H9 (cell line): ENCODE measurements around the gene PTP4A2. TPM values are rescaled to one million over a fixed set of nuclear protein-coding genes. Genes with fewer than 3 reads are reported as not detected.

Experiments used
- DNase-seq: peaks from one replicate; pipeline ENCODE4 v3.0.0-alpha.2; 2017
- H2AFZ ChIP-seq: one replicate; pipeline ENCODE4 v1.6.1; 2013; ENCODE audit warnings: mild to moderate bottlenecking, low read length, control low read depth, moderate library complexity
- H2AK5ac ChIP-seq: 2 replicates; pipeline ENCODE4 v1.6.1; 2013; ENCODE audit warnings: low read length, control low read depth, mixed read lengths; ENCODE audit not compliant: insufficient read length
- H2BK120ac ChIP-seq: one replicate; pipeline ENCODE4 v1.6.1; 2013; ENCODE audit warnings: low read depth, mild to moderate bottlenecking, low read length, control low read depth, inconsistent platforms; ENCODE audit not compliant: poor library complexity, severe bottlenecking
- H2BK12ac ChIP-seq: 2 replicates; pipeline ENCODE4 v1.6.1; 2013; ENCODE audit warnings: low read length, control low read depth, mixed read lengths, low read depth; ENCODE audit not compliant: insufficient read length
- H2BK15ac ChIP-seq: 2 replicates; pipeline ENCODE4 v1.6.1; 2013; ENCODE audit warnings: low read depth, low read length, control low read depth
- H2BK20ac ChIP-seq: one replicate; pipeline ENCODE4 v1.6.1; 2013; ENCODE audit warnings: low read depth, mild to moderate bottlenecking, low read length, control low read depth, inconsistent platforms; ENCODE audit not compliant: poor library complexity, severe bottlenecking
- H2BK5ac ChIP-seq: 2 replicates; pipeline ENCODE4 v1.6.1; 2013; ENCODE audit warnings: low read length, control low read depth, mixed read lengths; ENCODE audit not compliant: insufficient read length
- H3K14ac ChIP-seq: 2 replicates; pipeline ENCODE4 v1.6.1; 2013; ENCODE audit warnings: low read length, control low read depth; ENCODE audit not compliant: insufficient read depth
- H3K18ac ChIP-seq: 2 replicates; pipeline ENCODE4 v1.6.1; 2013; ENCODE audit warnings: low read depth, mild to moderate bottlenecking, mixed read lengths, low read length, control low read depth; ENCODE audit not compliant: insufficient read length
- H3K23ac ChIP-seq: 2 replicates; pipeline ENCODE4 v1.6.1; 2013; ENCODE audit warnings: low read length, control low read depth, mixed read lengths, low read depth; ENCODE audit not compliant: insufficient read length
- H3K23me2 ChIP-seq: 2 replicates; pipeline ENCODE4 v1.6.1; 2013; ENCODE audit warnings: low read depth, mild to moderate bottlenecking, mixed read lengths, low read length, control low read depth; ENCODE audit not compliant: insufficient read length, poor library complexity, severe bottlenecking
- H3K27ac ChIP-seq: 2 replicates; pipeline ENCODE4 v1.5.1; 2013; ENCODE audit warnings: low read length, control low read depth, mixed read lengths, low read depth; ENCODE audit not compliant: insufficient read length
- H3K27me3 ChIP-seq: 2 replicates; pipeline ENCODE4 v1.6.1; 2013; ENCODE audit warnings: low read length, control low read depth, inconsistent platforms; ENCODE audit not compliant: insufficient read depth
- H3K4ac ChIP-seq: 2 replicates; pipeline ENCODE4 v1.6.1; 2013; ENCODE audit warnings: low read depth, mild to moderate bottlenecking, control low read depth, inconsistent platforms, low read length, moderate library complexity
- H3K4me1 ChIP-seq: 2 replicates; pipeline ENCODE4 v1.6.1; 2013; ENCODE audit warnings: low read length, control low read depth, inconsistent platforms; ENCODE audit not compliant: insufficient read depth
- H3K4me2 ChIP-seq: 2 replicates; pipeline ENCODE4 v1.6.1; 2013; ENCODE audit warnings: low read length, control low read depth, mixed read lengths; ENCODE audit not compliant: insufficient read length, insufficient read depth
- H3K56ac ChIP-seq: 2 replicates; pipeline ENCODE4 v1.6.1; 2013; ENCODE audit warnings: low read depth, mild to moderate bottlenecking, mixed read lengths, low read length, control low read depth; ENCODE audit not compliant: insufficient read length
- H3K79me1 ChIP-seq: 2 replicates; pipeline ENCODE4 v1.6.1; 2013; ENCODE audit warnings: low read depth, mild to moderate bottlenecking, moderate library complexity, low read length, control low read depth, inconsistent platforms; ENCODE audit not compliant: insufficient read depth, poor library complexity, severe bottlenecking
- H3K79me2 ChIP-seq: 2 replicates; pipeline ENCODE4 v1.6.1; 2013; ENCODE audit warnings: low read length, control low read depth, inconsistent platforms; ENCODE audit not compliant: insufficient read depth
- H3K9ac ChIP-seq: 2 replicates; pipeline ENCODE4 v1.6.1; 2013; ENCODE audit warnings: low read length, control low read depth, mixed read lengths; ENCODE audit not compliant: insufficient read length; ENCODE audit errors: extremely low read depth
- H3K9me3 ChIP-seq: one replicate; pipeline ENCODE4 v1.6.1; 2013; ENCODE audit warnings: low read depth, low read length, inconsistent platforms; ENCODE audit not compliant: control insufficient read depth
- H3T11ph ChIP-seq: one replicate; pipeline ENCODE4 v1.6.1; 2013; ENCODE audit warnings: mild to moderate bottlenecking, low read length, control low read depth, inconsistent platforms
- H4K20me1 ChIP-seq: one replicate; pipeline ENCODE4 v1.6.1; 2013; ENCODE audit not compliant: control insufficient read depth, insufficient read length, insufficient read depth
- H4K5ac ChIP-seq: 2 replicates; pipeline ENCODE4 v1.6.1; 2013; ENCODE audit warnings: low read depth, mild to moderate bottlenecking, mixed read lengths, low read length, control low read depth; ENCODE audit not compliant: insufficient read length
- H4K8ac ChIP-seq: replicated peaks from 2 replicates; pipeline ENCODE4 v1.6.1; 2013; ENCODE audit warnings: low read length, control low read depth, mixed read lengths, low read depth; ENCODE audit not compliant: insufficient read length
- H4K91ac ChIP-seq: 2 replicates; pipeline ENCODE4 v1.6.1; 2013; ENCODE audit warnings: low read depth, mild to moderate bottlenecking, moderate library complexity, mixed read lengths, low read length, control low read depth; ENCODE audit not compliant: insufficient read length
- H3K27ac Mint-ChIP-seq, 3 experiments: 2 replicates in 2 of 3; 3 replicates in 1 of 3; pipeline ENCODE4 v1.8.0; 2020 to 2021; ENCODE audit warnings: mixed read lengths in 3 of 3, mild to moderate bottlenecking in 1 of 3, moderate library complexity in 1 of 3
- H3K27me3 Mint-ChIP-seq: 2 replicates; pipeline ENCODE4 v1.8.0; 2021; ENCODE audit warnings: low read depth, mild to moderate bottlenecking, moderate library complexity, mixed read lengths
- H3K36me3 Mint-ChIP-seq, 3 experiments: 2 replicates in 2 of 3; 3 replicates in 1 of 3; pipeline ENCODE4 v1.8.0; 2020 to 2021; ENCODE audit warnings: low read depth in 3 of 3, mixed read lengths in 3 of 3; ENCODE audit not compliant: insufficient read depth in 1 of 3
- H3K4me1 Mint-ChIP-seq, 2 experiments: 2 replicates each; pipeline ENCODE4 v1.8.0; 2020; ENCODE audit warnings: mixed read lengths in 2 of 2
- H3K4me3 Mint-ChIP-seq, 2 experiments: 2 replicates in 1 of 2; 3 replicates in 1 of 2; pipeline ENCODE4 v1.8.0; 2020 to 2021; ENCODE audit warnings: mild to moderate bottlenecking in 2 of 2, mixed read lengths in 2 of 2, moderate library complexity in 1 of 2
- H3K9me3 Mint-ChIP-seq, 2 experiments: 2 replicates in 1 of 2; 3 replicates in 1 of 2; pipeline ENCODE4 v1.8.0; 2020; ENCODE audit warnings: mild to moderate bottlenecking in 2 of 2, mixed read lengths in 2 of 2, moderate library complexity in 1 of 2
- WGBS: extraction: QIAGEN DNeasy Blood & Tissue Kit; methylation state at CpG from one replicate; pipeline ENCODE4 v1.1.7; 2013; ENCODE audit warnings: missing lambda C conversion rate, low lambda C conversion rate, mixed read lengths; ENCODE audit not compliant: insufficient read length; ENCODE audit errors: extremely low coverage; 5-methylcytosine and 5-hydroxymethylcytosine counted together
- total RNA-seq: library from RNA; stranded (reverse); gene quantifications from 2 replicates; pipeline ENCODE4 v1.2.1, GENCODE V29; 2021
- TF ChIP-seq, protein P1 (sequence below): fragments of 200-600 bp; sonication (generic); conservative IDR thresholded peaks from 3 replicates; pipeline ENCODE4 v1.8.0; 2021; ENCODE audit warnings: antibody characterized with exemption, mild to moderate bottlenecking

Gene PTP4A2
- total RNA-seq, 1 experiment from 2014 or later, result 192 TPM

DNA sequence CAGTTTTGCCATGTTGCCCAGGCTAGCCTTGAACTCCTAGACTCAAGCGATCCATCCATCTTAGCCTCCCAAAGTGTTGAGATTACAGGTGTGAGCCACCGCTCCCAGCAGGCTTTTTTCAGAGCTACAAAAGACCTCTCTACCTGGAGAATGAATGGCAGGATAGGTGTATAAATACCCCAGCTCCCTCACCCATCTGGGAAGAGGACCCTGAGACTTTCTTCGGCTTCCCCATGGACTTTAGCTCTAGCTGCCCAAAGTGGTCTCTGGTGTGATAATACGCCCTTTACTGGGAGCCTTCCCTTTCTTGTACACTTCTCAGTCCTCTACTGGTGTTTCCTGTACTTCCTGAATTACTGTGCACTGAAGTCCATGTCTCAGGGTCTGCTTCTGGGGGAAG is 60.6 kb downstream of the PTP4A2 start:
- Histone ChIP-seq H2BK15ac (no peak overlapping the region), H3K79me1 (no peaks in the 10 kb centered on the region), H2AFZ (no peak overlapping the region), H3K23me2 (no peaks in the 10 kb centered on the region), H3K4ac (no peak overlapping the region), H3K27me3 (no peaks in the 10 kb centered on the region), H3K27ac (no peak overlapping the region), H3K4me2 (no peak overlapping the region), H3T11ph (no peak overlapping the region), H3K56ac (no peak overlapping the region), H4K20me1 (no peaks in the 10 kb centered on the region), H3K23ac (no peak overlapping the region), H2BK120ac (no peak overlapping the region), H4K91ac (no peak overlapping the region), H2AK5ac (no peak overlapping the region), H4K5ac (no peak overlapping the region), H4K8ac (no peak overlapping the region), H3K9ac (no peak overlapping the region), H2BK20ac (no peak overlapping the region), H3K14ac (no peak overlapping the region), H3K4me1 (no peaks in the 10 kb centered on the region), H3K79me2 (no peaks in the 10 kb centered on the region), H2BK12ac (no peak overlapping the region), H3K18ac (no peak overlapping the region), H3K9me3 (no peaks in the 10 kb centered on the region), H2BK5ac (no peak overlapping the region)
- no CpG with 5 or more reads among the region's 4 CpGs for WGBS
- TF ChIP-seq, protein P1, sequence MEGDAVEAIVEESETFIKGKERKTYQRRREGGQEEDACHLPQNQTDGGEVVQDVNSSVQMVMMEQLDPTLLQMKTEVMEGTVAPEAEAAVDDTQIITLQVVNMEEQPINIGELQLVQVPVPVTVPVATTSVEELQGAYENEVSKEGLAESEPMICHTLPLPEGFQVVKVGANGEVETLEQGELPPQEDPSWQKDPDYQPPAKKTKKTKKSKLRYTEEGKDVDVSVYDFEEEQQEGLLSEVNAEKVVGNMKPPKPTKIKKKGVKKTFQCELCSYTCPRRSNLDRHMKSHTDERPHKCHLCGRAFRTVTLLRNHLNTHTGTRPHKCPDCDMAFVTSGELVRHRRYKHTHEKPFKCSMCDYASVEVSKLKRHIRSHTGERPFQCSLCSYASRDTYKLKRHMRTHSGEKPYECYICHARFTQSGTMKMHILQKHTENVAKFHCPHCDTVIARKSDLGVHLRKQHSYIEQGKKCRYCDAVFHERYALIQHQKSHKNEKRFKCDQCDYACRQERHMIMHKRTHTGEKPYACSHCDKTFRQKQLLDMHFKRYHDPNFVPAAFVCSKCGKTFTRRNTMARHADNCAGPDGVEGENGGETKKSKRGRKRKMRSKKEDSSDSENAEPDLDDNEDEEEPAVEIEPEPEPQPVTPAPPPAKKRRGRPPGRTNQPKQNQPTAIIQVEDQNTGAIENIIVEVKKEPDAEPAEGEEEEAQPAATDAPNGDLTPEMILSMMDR, result no peak
- peaks cover 0 to 5% of the 10 kb centered on the region in 2 experiments; a peak in 2 of 4 replicates for H3K4me1 Mint-ChIP-seq
- H3K4me3 Mint-ChIP-seq, result no peak overlapping the region
- no peaks in the 10 kb centered on the region for H3K27me3 Mint-ChIP-seq
- H3K9me3 Mint-ChIP-seq, result no peaks in the 10 kb centered on the region
- DNase-seq, result no peak
- no peak overlapping the region for H3K27ac Mint-ChIP-seq
- no peaks in the 10 kb centered on the region for H3K36me3 Mint-ChIP-seq
